HepG2 (cell line): ENCODE data around the gene TOMM22. TPM values are rescaled to one million over a fixed set of nuclear protein-coding genes. Genes with fewer than 3 reads are reported as not detected.
A peak's percentile ranks its signal among the peaks of the same experiment; 100 is the strongest.

Source experiments
- AHR ChIP-seq: IDR thresholded peaks from 2 replicates; pipeline ENCODE4 v1.6.1; 2018; ENCODE audit warnings: missing genetic modification reagents, missing compliant biosample characterization
- BORCS8-MEF2B ChIP-seq: sonication (generic); formaldehyde crosslinking; IDR thresholded peaks from 2 replicates; pipeline ENCODE4 v1.8.0; 2022; ENCODE audit warnings: mild to moderate bottlenecking, missing genetic modification reagents
- LCORL ChIP-seq, 2 experiments: fragments of 450-650 bp in 1 of 2; sonication (generic) in 1 of 2; formaldehyde crosslinking in 1 of 2; IDR thresholded peaks; 2 replicates each; pipeline versions ENCODE4 v1.5.0 to v1.6.1; 2017 to 2020; ENCODE audit warnings: antibody characterized with exemption in 1 of 2, missing genetic modification reagents in 1 of 2
- MEIS2 ChIP-seq: sonication (generic); formaldehyde crosslinking; IDR thresholded peaks from 2 replicates; pipeline ENCODE4 v1.9.0; 2021; ENCODE audit warnings: mild to moderate bottlenecking, missing genetic modification reagents
- MLLT10 ChIP-seq: sonication (generic); formaldehyde crosslinking; IDR thresholded peaks from 2 replicates; pipeline ENCODE4 v1.4.0; 2020; ENCODE audit warnings: missing genetic modification reagents
- MXD3 ChIP-seq: IDR thresholded peaks from 2 replicates; pipeline ENCODE4 v1.6.1; 2016; ENCODE audit warnings: mild to moderate bottlenecking, missing biosample characterization, missing genetic modification reagents
- NFYB ChIP-seq: sonication (generic); formaldehyde crosslinking; IDR thresholded peaks from 2 replicates; pipeline ENCODE4 v1.4.0; 2020; ENCODE audit warnings: missing genetic modification reagents
- PRDM4 ChIP-seq: sonication (generic); formaldehyde crosslinking; IDR thresholded peaks from 2 replicates; pipeline ENCODE4 v1.9.0; 2021; ENCODE audit warnings: missing genetic modification reagents, borderline replicate concordance
- RBM39 ChIP-seq: fragments of 200-400 bp; formaldehyde crosslinking; IDR thresholded peaks from one replicate; pipeline ENCODE4 v1.6.1; 2018; ENCODE audit warnings: antibody characterized with exemption, mild to moderate bottlenecking, low read depth, low read length; ENCODE audit not compliant: poor library complexity, severe bottlenecking
- SIN3A ChIP-seq: IDR thresholded peaks from 2 replicates; pipeline ENCODE4 v1.6.1; 2011; ENCODE audit warnings: low read depth, mild to moderate bottlenecking, control low read depth, low read length, borderline replicate concordance
- TGIF2 ChIP-seq: IDR thresholded peaks from 2 replicates; pipeline ENCODE4 v1.6.1; 2016; ENCODE audit warnings: control low read depth, missing compliant biosample characterization
- ZBTB10 ChIP-seq: sonication (generic); formaldehyde crosslinking; IDR thresholded peaks from 2 replicates; pipeline ENCODE4 v1.4.0; 2020; ENCODE audit warnings: missing genetic modification reagents, borderline replicate concordance
- ZMAT3 ChIP-seq: sonication (generic); formaldehyde crosslinking; conservative IDR thresholded peaks from 2 replicates; pipeline ENCODE4 v1.7.0; 2021; ENCODE audit warnings: missing genetic modification reagents
- ZNF143 ChIP-seq: sonication (generic); formaldehyde crosslinking; IDR thresholded peaks from 2 replicates; pipeline ENCODE4 v1.4.0; 2020; ENCODE audit warnings: missing genetic modification reagents
- ZNF572 ChIP-seq: sonication (generic); formaldehyde crosslinking; IDR thresholded peaks from 2 replicates; pipeline ENCODE4 v1.5.1; 2020; ENCODE audit warnings: mild to moderate bottlenecking, missing genetic modification reagents
- ZNF766 ChIP-seq: sonication (generic); formaldehyde crosslinking; IDR thresholded peaks from 2 replicates; pipeline ENCODE4 v1.5.0; 2020; ENCODE audit warnings: missing genetic modification reagents, borderline replicate concordance
- ZNF788 ChIP-seq: sonication (generic); formaldehyde crosslinking; IDR thresholded peaks from 2 replicates; pipeline ENCODE4 v1.5.0; 2020; ENCODE audit warnings: mild to moderate bottlenecking, missing genetic modification reagents, borderline replicate concordance
- ZNF879 ChIP-seq: sonication (generic); formaldehyde crosslinking; IDR thresholded peaks from 2 replicates; pipeline ENCODE4 v1.8.1; 2023; ENCODE audit warnings: missing genetic modification reagents
- ZNF891 ChIP-seq: sonication (generic); formaldehyde crosslinking; IDR thresholded peaks from 2 replicates; pipeline ENCODE4 v1.5.0; 2020; ENCODE audit warnings: mild to moderate bottlenecking, missing genetic modification reagents
- polyA plus RNA-seq, 8 experiments: library from polyadenylated mRNA; depleted of rRNA in 3 of 8; stranded (reverse) in 7 of 8; unstranded in 1 of 8; fragments of >200 nt; fragmentation: Illumina TruSeq in 4 of 8; extraction: Trizol in 4 of 8; gene quantifications; 2 replicates each; pipeline versions ENCODE4 v1.2.1 to v1.2.3, GENCODE V29; 2011 to 2016; ENCODE audit warnings: low read depth in 4 of 8, missing spikeins in 1 of 8, mixed read lengths in 1 of 8; ENCODE audit not compliant: insufficient read depth in 1 of 8
- total RNA-seq, 5 experiments: library from RNA; depleted of rRNA; stranded (reverse); fragments of >200 nt; fragmentation: Illumina TruSeq; extraction: Trizol; gene quantifications; 2 replicates each; pipeline ENCODE4 v1.2.3, GENCODE V29; 2016; ENCODE audit warnings: low read depth in 1 of 5
- TF ChIP-seq, protein P1 (sequence below): sonication (generic); formaldehyde crosslinking; IDR thresholded peaks from 2 replicates; pipeline ENCODE4 v1.4.0; 2020; ENCODE audit warnings: missing genetic modification reagents
- TF ChIP-seq, protein P2 (sequence below): IDR thresholded peaks from 2 replicates; pipeline ENCODE4 v1.6.1; 2016

Gene TOMM22
- total and polyA plus RNA-seq, 2 of the 13 experiments (the other 11 are each of a cell fraction or from before 2014, with no cell fraction given): 46.9 to 118 TPM

GRCh38 chr22:38681582-38682335, at the start of gene TOMM22 (continued):
- TF ChIP-seq ZBTB10 (CRISPR knock-in tag) (peak; percentile 87), SIN3A (0 out of 2 replicates have a peak, but pooled peaks have one; percentile 81), ZNF891 (CRISPR knock-in tag) (peak; percentile 17; the same call in 1 of the 2 replicates), RBM39 (peak; percentile 39), PRDM4 (CRISPR knock-in tag) (no peak; the same call in 1 of the 2 replicates), ZNF788 (peak; percentile 99), AHR (CRISPR knock-in tag) (peak; percentile 87), ZMAT3 (0 out of 2 replicates have a peak, but pooled peaks have one; percentile 70), TGIF2 (peak; percentile 83), MEIS2 (peak; percentile 82), LCORL (IDR thresholded peaks at IDR 0.05) (no peak), LCORL (CRISPR knock-in tag; IDR thresholded peaks at IDR 0.05) (peak; percentile 90), MXD3 (CRISPR knock-in tag) (peak; percentile 94; the same call in 1 of the 2 replicates), BORCS8-MEF2B (CRISPR knock-in tag) (peak; percentile 82; the same call in 1 of the 2 replicates), ZNF879 (no peak), NFYB (no peak), MLLT10 (CRISPR knock-in tag) (0 out of 2 replicates have a peak, but pooled peaks have one; percentile 42), ZNF143 (CRISPR knock-in tag) (peak; percentile 63), ZNF766 (CRISPR knock-in tag) (peak; percentile 97), ZNF572 (CRISPR knock-in tag) (no peak)
- TF ChIP-seq, protein P1, sequence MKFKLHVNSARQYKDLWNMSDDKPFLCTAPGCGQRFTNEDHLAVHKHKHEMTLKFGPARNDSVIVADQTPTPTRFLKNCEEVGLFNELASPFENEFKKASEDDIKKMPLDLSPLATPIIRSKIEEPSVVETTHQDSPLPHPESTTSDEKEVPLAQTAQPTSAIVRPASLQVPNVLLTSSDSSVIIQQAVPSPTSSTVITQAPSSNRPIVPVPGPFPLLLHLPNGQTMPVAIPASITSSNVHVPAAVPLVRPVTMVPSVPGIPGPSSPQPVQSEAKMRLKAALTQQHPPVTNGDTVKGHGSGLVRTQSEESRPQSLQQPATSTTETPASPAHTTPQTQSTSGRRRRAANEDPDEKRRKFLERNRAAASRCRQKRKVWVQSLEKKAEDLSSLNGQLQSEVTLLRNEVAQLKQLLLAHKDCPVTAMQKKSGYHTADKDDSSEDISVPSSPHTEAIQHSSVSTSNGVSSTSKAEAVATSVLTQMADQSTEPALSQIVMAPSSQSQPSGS (CRISPR knock-in tag): peak; percentile 70
- TF ChIP-seq, protein P2, sequence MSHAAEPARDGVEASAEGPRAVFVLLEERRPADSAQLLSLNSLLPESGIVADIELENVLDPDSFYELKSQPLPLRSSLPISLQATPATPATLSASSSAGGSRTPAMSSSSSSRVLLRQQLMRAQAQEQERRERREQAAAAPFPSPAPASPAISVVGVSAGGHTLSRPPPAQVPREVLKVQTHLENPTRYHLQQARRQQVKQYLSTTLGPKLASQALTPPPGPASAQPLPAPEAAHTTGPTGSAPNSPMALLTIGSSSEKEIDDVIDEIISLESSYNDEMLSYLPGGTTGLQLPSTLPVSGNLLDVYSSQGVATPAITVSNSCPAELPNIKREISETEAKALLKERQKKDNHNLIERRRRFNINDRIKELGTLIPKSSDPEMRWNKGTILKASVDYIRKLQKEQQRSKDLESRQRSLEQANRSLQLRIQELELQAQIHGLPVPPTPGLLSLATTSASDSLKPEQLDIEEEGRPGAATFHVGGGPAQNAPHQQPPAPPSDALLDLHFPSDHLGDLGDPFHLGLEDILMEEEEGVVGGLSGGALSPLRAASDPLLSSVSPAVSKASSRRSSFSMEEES: peak; percentile 74
